Stimulated activated CD8-positive, alpha-beta memory T cell treated with anti-CD3 and anti-CD28 coated beads, Interleukin-7, amount 100 ng/mL, for 24 hours (primary cell): ENCODE measurements around the gene COASY.
"Not testable (repeated sequence)": the region's sequence is repeated elsewhere in the genome, so short reads cannot be mapped to it uniquely, and the experiment has no call there.

Experiments used
- DNase-seq: peaks from one replicate; pipeline ENCODE4 v3.0.0-alpha.2; 2020; ENCODE audit warnings: low read depth

Gene COASY

DNA sequence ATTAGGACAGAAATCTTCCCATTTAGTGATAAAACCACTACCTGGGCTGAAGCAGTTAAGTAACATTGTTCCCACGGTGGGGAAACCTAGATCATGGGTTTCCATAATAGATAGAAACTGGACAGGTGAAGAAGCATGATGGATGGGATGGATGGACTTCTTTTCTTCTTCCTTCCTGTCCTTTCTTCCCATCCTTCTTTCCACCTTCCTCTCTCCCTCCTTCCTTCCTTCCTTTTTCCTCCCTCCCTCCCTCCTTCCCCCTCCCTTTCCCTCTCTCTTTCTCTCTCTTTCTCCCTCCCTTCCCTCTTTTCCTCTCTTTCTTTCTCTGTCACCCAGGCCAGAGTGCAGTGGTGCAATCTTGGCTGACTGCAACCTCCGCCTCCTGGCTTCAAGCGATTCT is 12.5 kb downstream of the COASY start:
- DNase-seq = no peak

DNA sequence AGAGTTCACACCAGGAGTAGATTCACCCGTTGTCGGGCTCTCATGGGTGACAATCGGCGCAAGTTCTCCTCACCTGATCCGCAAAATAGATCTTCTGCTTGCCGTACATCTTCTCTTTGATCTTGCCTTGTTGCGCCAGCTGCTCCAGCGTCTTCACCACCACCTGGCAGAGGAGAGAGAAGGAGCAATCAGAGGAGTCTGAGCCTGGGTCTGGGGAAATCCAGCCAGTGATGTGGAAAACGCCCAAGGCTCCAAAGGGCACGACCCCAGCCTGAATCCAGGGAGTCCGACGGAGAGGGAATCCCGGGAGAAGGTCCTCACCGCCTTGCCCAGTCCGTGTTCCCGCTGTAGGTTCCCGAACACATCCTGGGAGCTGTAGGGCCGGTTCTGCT is 15.2 kb downstream of the COASY start:
- DNase-seq = no peak

DNA sequence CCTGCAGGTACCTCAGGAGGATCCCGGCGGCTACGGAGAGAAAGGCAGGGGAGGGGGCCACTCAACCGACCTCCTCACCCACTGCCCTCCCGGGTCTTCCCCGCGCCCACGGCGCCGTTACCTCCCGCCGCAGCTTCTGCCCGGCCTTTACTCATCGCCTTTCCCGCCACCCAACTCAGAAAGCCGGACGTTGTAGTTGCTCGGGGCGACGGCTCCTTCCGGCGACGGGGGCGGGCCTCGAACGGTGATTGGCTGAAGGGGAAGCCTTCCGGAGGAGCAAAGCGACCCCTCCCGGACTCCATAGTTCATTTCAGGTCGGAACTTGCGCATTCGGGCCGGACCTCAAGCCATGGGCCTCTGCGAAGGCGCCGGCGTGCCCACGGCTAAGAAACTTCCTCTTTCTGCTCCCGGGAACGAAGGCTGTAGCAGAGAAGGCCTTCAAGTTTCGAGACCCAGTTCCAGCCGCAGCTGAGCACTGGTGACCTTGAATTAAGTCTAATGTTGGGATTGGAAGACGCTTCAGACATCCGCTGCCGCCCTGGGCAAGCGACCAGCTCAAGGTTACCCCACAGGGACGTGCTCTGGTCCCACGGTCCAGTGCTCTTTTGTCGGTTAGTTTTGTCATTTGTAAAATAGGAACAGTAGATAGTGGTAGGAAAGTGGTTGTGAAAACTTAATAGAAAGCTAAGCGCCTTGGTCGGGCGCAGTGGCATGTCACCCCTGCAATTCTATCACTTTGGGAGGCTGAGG is 15.8 kb downstream of the COASY start, which contains the start of gene PSMC3IP:
Gene PSMC3IP, minus strand, starts transcription at position 198 of the 750 bp plus-strand sequence. Its CDS starts 43 bp downstream, at position 155.
- peak; percentile 89 for DNase-seq

DNA sequence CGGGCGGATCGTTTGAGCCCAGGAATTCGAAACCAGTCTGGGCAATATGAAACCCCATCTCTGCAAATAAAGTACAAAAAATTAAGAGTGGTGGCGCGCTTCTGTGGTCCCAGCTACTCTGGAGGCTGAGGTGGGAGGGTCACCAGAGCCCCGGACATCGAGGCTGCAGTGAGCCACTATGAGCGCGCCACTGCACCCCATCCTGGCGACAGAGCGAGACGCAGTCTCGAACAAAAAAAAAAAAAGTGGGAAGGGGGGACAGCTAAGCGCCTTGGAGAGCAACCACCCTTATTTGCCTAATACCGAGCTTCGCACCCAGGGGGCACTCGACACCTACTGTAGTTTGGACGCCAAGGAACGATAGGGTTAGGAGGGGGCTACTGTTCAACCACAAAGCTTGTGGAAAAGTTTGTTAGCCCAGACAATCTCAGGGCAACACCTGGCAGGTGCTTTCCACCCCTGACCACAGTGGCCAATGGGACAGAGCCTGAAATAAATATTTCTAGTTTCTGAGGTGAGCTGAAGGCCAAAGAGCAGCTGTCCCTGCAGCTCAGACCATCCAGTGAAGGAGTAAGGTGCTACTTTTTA is 16.4 kb downstream of the COASY start:
- peak; percentile 52 for DNase-seq

DNA sequence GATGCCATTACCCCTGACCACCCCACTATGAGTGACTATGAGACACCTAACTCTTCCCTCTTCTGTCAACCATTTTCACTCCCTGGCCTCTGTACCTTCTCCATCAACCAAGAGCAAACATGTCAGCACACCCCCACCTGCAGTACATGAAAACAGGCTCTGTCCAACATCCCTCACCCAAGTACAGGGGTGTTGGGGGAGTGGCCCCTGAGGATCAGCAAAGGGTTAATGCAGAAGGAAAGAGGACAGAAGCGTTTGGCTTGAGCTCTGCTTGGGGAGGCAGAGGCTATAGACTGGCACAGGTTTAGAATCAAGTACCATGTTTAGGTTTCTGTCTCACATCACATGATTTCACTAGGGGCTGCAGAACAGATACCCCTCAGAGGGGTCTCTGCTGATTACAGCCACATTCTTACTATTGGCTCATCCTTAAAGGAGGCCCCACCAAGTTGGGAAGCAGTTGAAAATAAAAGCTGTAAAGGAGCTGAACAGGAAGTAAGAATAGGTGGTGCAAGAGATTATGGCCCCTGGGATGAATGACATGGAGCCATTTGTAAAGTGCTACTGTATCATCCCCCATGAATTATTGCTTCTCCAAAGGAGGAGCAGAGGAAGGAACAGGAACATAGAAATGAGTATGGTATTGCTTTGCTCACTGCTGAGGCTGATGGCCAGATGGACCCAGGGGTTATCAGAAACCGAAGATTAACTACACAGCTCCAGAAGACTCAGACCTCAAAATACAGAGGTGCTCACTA is 18.0 kb downstream of the COASY start:
- no peak for DNase-seq

DNA sequence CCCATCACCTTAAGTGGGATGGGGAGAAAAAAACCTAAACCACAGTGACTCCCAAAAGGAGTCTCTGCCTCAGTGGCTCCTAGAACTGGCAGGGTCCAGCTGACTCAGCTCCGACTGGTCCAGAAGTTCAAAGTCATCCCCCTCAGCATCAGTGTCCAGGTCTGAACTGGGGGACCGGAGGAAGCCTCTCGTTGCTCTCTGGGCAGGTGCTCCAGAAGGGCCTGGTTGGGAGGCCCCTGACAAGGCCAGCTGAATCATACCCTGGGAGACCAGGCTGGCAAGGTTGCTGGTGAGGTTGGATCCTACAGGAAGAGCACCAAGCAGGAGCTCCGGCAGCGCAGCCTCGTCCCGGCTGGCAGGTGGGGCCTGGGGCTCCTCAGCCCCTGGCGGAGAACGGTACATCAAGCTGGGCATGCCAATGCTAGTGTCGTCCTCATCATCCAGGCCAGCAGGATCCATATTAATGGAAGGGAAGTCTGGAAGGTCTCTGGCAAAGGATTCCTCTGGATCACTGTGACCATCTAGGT is 19.9 kb downstream of the COASY start:
- DNase-seq = no peak

DNA sequence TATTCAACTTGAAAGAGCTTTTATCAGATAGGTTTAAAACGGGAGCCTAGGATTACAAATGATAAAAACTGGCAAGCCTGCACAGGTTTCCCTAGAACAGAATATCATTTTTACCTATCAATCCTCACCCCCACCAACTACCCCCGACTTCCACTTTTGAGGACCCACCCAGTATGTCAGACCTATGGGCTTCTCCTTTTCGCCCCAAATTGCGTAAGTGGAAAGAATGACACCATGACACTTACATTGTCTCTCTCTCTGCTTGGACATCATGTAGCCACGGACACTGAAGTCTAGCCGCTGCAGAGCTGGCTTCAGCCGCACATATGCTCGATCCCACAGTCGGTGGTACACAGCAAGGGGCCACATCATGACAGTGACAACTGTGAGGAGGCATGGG is 22.9 kb downstream of the COASY start:
- no peak for DNase-seq

DNA sequence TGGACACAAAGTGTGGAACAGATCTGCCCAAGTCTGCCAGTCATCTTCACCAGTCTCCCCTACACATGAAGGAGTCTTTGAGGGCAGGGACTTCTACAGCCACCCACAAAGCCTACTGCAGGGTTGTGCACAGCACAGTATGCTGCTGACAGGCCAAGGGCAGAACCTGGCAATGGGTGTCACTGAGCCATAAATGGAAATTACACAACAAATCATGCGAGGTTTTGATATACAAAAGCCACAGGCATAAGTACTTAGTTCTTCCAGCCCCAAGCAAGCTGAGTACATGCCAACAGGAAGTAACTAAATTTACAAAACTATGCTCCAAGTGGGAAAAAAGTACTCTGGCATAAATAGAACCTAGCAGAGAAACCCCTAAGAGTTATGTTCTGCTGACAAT is 23.4 kb downstream of the COASY start:
- DNase-seq = no peak

DNA sequence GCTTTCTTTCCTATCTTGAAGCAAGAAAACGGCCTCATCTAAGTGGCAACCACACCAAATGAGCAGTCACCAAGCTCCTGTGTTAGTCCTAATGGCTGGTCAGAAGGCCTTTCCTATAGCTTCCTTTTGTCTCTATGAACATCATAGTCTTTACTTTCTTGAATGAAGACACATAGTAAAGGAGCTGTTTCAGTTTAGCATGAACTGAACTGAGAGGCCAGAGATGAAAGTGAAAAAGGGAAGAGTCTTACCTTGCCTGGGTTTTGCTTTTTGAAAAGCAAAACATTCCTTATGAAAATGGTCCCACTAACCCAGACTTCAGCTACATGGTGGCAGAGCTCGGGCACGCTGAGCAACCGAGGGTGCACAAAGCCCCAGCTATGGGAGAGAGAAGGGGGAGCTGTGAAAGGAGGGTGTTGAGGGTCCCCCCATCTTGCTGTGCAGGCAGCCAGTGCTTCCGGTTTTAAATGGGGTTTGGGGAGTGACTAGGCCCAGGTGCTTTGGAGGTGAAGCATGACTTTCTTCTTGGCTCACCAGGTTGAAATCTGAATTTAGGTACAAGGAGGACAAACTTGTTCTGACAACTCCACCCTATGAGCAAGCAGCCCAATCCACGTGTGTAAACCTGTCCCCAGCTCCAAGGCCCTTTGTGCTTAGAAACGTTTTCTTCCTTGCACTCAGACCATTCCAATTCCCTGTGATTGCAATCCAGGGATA is 24.7 kb downstream of the COASY start:
- no peak for DNase-seq

DNA sequence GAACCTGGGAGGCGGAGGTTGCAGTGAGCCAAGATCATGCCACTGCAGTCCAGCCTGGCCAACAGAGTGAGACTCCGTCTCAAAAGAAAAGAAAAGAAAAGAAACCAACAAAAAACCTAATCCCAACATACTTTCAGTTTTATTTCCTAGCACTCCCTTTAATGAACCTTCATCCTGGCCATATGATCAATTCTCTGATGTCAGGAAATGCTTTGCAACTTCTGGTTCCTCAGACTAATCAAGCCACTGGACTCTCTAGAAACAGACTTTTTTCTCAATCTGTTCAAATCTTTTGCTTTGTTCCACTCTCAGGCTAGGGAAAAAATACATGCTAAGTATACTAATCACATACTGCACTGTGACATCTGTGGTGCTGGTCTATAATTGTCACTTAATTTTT is 28.9 kb downstream of the COASY start:
- DNase-seq = no peak

DNA sequence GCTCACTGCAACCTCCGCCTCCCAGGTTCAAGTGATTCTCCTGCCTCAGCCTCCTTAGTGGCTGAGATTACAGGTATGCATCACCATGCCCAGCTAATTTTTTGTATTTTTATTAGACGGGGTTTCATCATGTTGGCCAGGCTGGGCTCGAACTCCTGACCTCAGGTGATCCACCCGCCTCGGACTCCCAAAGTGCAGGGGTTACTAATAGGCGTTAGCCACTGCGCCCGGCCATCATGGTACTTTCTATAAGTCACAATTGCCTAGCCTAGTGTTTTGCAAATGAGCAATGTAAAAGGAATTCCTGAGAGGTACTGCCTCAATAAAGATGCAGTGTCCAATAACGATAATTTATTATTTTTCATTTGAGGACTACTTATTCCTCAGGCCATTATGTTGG is 29.5 kb downstream of the COASY start:
- no peak for DNase-seq

DNA sequence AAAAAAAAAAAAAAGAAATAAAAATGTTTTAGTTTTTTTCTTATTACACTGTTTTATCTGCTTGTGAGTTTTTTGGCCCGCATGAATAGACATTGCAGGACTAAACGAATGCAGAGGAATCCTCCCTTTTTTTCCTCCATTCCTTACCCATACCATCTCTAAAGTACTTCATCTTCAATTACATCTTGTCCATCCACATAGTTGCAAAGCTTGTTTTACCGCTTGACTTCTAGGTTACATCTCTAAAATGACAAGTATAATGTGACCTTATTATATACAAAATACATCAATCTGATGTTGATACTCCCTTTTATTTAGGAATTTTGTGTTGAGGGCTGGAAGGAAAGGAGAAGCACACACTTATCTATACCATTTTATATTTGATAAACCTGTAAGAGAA is 34.4 kb downstream of the COASY start:
- no peak for DNase-seq

DNA sequence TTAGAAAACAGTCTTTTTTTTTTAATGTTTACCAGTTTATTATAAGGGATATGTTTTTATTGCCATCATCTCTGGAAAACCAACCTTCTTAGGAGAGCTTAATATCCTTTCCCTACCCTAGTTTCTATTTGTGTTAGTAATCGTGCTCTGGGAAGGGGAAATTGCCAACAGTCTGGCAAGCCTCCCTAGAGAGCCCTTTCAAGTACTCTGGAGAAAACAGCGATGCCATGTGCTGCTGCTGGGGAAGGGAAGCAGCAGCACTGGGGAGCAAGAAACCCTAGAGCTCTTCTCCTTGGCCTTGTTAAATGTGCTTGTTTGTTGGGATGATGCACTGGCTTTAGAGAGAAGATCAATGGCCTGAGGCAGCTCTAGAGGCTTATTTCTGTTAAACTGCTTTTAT is 37.0 kb downstream of the COASY start:
- no peak for DNase-seq

DNA sequence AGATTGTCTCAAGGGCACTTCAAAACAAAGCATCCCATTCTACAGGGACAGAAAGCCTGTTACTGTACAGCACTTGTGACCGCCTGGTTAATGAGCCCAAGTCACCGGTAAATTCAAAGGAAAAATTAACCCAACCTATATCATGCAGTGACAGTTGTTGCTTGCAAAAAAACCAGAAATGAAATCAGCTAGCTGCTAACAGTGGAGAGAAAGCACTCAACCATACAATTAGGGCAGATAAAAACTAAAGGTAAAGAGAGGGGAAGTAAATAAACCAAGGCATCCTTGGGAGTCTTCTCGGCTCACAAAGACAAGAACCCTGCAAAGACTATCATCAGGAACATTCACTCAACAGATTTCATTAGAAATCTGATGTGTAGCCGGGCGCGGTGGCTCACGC is 41.4 kb downstream of the COASY start:
- no peak for DNase-seq

DNA sequence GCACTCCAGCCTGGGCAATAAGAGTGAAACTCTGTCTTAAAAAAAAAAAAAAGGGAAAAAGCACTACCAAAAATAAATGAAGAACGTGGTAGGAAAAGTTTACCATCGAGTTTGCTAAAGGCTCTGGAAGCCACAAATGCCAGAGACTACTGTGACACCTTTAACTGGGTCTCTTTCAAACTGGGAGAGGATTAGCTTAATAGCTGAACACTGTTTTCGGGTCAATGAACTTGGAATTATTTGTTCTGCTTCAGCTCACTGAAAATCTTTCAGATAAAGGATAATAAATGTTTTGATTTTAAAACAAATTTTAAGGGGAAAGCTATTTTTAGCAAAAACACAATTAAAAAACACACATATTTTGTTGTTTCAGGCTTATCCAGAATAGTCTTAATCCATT is 45.8 kb downstream of the COASY start:
- DNase-seq = no peak

DNA sequence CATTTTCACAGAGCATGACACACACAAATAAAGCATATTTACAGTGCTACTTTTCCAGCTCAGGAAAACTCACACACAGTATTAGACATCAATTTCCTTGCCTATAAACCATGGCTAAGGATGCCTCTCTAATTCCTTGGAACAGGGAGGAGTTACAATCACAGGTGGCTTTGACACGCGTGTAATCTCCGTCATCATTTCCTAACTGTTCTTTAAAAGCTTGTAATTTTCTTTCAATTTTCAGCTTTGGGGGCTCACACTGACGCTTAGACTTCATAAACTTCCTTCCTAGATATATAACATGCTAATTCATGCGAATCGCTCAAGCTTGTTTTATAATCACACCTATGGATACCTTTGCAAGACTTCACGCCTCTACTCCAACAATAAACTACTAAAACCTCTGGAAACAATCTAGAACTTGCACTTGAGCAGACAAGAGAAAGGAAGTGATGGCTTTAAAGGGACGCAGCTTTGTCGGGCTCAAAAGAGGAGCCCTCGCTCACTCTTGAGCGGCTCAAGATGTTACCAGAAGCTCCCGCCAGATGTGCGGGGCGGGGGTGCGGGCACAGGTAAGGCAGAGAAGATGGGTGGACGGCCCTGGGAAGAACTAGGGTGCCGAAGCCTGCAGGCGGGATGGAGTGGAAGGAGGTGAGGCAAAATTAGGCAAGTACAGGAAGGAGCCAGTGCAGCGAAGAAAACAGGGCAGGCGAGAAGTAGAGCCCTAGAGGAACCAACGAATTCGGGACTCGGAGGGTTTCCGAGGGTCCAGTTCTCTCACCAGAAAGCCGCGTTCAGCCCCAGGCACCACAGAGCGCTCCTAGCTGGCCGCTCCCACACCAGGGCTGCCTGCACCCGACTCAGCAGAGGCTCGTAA is 46.6 kb downstream of the COASY start:
- DNase-seq = peak; percentile 4

DNA sequence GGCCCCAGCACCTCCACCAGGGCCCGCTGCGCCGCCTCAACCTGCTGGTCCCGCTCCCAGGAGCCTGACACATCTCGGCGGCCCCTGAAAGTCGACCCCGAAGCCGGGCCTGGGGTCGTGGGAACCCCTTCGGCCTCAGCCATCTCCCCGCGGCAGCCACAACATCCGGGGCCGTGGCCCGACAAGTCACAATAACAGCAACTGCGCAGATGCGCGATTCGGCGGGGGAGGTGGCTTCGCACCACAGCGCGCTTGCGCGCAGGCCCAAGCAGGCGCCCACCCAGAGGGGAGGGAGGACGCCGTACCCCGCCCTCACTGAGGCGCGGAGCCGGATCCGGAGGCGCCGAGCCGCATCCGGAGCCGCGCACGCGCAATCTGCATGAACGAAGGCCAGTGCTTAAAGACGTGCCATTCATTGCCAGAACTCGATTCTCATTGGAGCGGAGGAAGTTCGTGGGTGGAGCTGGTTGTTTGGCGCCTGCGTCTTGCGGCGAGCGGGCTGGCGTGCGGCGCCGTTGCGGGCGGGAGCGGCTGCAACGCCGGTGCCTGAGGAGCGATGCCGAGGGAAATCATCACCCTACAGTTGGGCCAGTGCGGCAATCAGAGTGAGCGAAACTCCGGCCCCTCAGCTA is 47.4 kb downstream of the COASY start, which contains the start of the genes RETREG3 and TUBG1:
Gene RETREG3, minus strand, starts transcription at position 193 of the 632 bp plus-strand sequence. Its CDS starts 50 bp downstream, at position 143.
Gene TUBG1, plus strand, starts transcription at position 502 of the 632 bp plus-strand sequence. Its CDS starts 55 bp downstream, at position 557.
- DNase-seq = peak; percentile 95

DNA sequence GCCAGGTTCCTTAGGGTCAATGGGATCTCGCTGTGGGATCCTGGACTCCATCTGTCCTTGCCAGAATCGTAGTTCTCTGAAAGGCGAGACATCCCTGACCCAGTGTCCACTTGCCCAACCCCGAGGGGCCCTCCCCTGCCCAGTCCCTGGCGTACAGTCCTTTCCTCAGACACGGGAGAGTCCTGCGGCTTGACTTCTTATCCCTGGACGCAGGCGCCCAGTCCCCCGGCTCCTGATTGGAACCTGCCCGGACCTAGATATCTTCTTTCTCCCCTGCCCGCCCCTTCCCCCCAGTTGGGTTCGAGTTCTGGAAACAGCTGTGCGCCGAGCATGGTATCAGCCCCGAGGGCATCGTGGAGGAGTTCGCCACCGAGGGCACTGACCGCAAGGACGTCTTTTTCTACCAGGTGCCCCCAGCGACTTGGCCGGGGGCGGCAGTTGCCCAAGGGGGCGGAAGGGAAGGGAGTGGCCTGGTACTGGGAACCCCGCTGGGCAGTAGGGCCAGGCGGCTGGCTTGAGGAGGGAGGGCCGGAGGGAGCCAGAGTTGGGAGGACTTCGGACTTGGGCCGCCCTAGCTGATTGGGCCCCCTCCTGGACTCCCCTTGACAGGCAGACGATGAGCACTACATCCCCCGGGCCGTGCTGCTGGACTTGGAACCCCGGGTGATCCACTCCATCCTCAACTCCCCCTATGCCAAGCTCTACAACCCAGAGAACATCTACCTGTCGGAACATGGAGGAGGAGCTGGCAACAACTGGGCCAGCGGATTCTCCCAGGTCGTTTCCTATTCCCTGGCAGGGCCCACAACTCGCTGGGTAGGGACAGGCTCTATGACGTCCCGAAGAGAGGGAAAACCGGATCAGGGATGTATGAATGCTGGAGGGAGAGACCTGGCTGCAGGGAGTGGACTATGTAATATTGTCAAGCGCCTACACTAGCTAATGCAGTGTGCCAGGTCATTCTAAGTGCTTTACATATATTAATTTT is 48.2 kb downstream of the COASY start:
- DNase-seq = not testable (repeated sequence)

DNA sequence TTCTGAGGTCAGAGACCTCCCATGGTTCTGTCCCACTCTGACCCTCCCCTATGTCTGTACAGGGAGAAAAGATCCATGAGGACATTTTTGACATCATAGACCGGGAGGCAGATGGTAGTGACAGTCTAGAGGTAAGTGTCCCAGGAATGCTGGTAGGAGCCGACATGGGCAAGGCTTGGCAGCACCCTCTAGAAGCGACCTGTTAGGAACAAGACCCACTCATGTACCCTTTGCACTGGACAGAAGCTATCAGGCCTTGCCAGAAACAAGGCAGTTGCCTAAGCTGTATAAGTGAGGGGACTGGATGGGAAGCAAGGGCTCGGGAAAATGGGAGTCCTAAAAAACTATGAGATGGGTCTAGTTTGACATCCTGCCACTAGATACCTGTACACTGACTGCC is 50.1 kb downstream of the COASY start:
- DNase-seq = no peak
